OCI-LY7 (cell line): Measurements from ENCODE around the gene CDKAL1. TPM values are rescaled to one million over a fixed set of nuclear protein-coding genes. Genes with fewer than 3 reads are reported as not detected.

Experiments used
- Bru-seq: library from RNA; stranded (reverse); fragments of 400-500 nt; gene quantifications from one replicate; lab custom pipeline; 2021; lab: Mats Ljungman, UMichigan
- BruChase-seq, 2 experiments: library from RNA; stranded (reverse); fragments of 400-500 nt; gene quantifications; one replicate each; lab custom pipeline; 2021; lab: Mats Ljungman, UMichigan
- BruUV-seq: library from RNA; stranded (reverse); fragments of 400-500 nt; replicated peaks from 2 replicates; lab custom pipeline; 2021; lab: Mats Ljungman, UMichigan
- CTCF ChIA-PET: fragments of 300-600 bp; sonication (Branson Sonifier 250); formaldehyde crosslinking; loops from one replicate; lab custom pipeline; 2022; ENCODE audit warnings: antibody characterized with exemption; ENCODE audit not compliant: unreplicated experiment; lab: Charles Lee
- POLR2A ChIA-PET: fragments of 300-600 bp; sonication (Branson Sonifier 250); formaldehyde crosslinking; loops from one replicate; lab custom pipeline; 2022; ENCODE audit warnings: antibody characterized with exemption; lab: Charles Lee
- DNase-seq: peaks from one replicate; pipeline ENCODE4 v3.0.0-alpha.2; 2015; ENCODE audit warnings: low spot score
- H2AFZ ChIP-seq: fragments of 200-600 bp; sonication (generic), shearing (Covaris generic); 2 replicates; pipeline ENCODE4 v1.6.1; 2014; ENCODE audit warnings: mild to moderate bottlenecking, antibody characterized with exemption, low read length, moderate library complexity
- H3K27ac ChIP-seq: fragments of 200-600 bp; sonication (generic); 2 replicates; pipeline ENCODE4 v1.5.1; 2014; ENCODE audit warnings: mixed run types, low read depth, mild to moderate bottlenecking, moderate library complexity, low read length, inconsistent platforms; ENCODE audit not compliant: poor library complexity, severe bottlenecking
- H3K36me3 ChIP-seq: fragments of 200-600 bp; sonication (generic); 2 replicates; pipeline ENCODE4 v1.6.1; 2014; ENCODE audit warnings: mild to moderate bottlenecking, antibody characterized with exemption, low read length, moderate library complexity, mixed read lengths; ENCODE audit not compliant: insufficient read depth
- H3K4me1 ChIP-seq: fragments of 200-600 bp; sonication (generic); 2 replicates; pipeline ENCODE4 v1.5.1; 2014; ENCODE audit warnings: mild to moderate bottlenecking, low read length; ENCODE audit not compliant: insufficient read depth, poor library complexity, severe bottlenecking
- H3K4me2 ChIP-seq: fragments of 200-600 bp; sonication (generic); 2 replicates; pipeline ENCODE4 v1.6.1; 2014; ENCODE audit warnings: mild to moderate bottlenecking, low read length
- H3K4me3 ChIP-seq: fragments of 200-600 bp; sonication (generic); 2 replicates; pipeline ENCODE4 v1.5.1; 2014; ENCODE audit warnings: mild to moderate bottlenecking, low read depth, low read length; ENCODE audit not compliant: poor library complexity, severe bottlenecking
- H3K79me2 ChIP-seq: fragments of 200-600 bp; sonication (generic); 2 replicates; pipeline ENCODE4 v1.6.1; 2016; ENCODE audit warnings: low read depth, mild to moderate bottlenecking, low read length, moderate library complexity, mixed read lengths; ENCODE audit not compliant: insufficient read depth
- H3K9me2 ChIP-seq: fragments of 200-600 bp; sonication (generic); 2 replicates; pipeline ENCODE4 v1.6.1; 2016; ENCODE audit warnings: mild to moderate bottlenecking, low read length, mixed read lengths; ENCODE audit not compliant: insufficient read depth
- H3K9me3 ChIP-seq: fragments of 200-600 bp; sonication (generic); 2 replicates; pipeline ENCODE4 v1.6.1; 2014; ENCODE audit warnings: mild to moderate bottlenecking, mixed run types, low read length, mixed read lengths
- H4K20me1 ChIP-seq: fragments of 200-600 bp; sonication (generic); 2 replicates; pipeline ENCODE4 v1.6.1; 2014; ENCODE audit warnings: mild to moderate bottlenecking, antibody characterized with exemption, low read length, moderate library complexity, mixed read lengths; ENCODE audit not compliant: insufficient read depth
- EZH2phosphoT487 ChIP-seq: fragments of 200-600 bp; sonication (generic); IDR thresholded peaks from 2 replicates; pipeline ENCODE4 v1.6.1; 2018; ENCODE audit warnings: low read depth, borderline replicate concordance, mild to moderate bottlenecking, mixed run types, antibody characterized with exemption, low read length, moderate library complexity, mixed read lengths
- intact Hi-C: fragments of 100-400 bp; cut with micrococcal nuclease; formaldehyde crosslinking; loops from one replicate; pipeline ENCODE4 v1.10.0; 2022; ENCODE audit not compliant: unreplicated experiment
- long read RNA-seq: library from polyadenylated mRNA; stranded (forward); transcript quantifications from one replicate; pipeline ENCODE4 v2.0.0, GENCODE V29; 2022
- total RNA-seq, 2 experiments: library from RNA; depleted of rRNA in 1 of 2; stranded (reverse); fragments of >200 nt in 1 of 2; shearing (Covaris generic) in 1 of 2; gene quantifications; 2 replicates each; pipeline ENCODE4 v1.2.3, GENCODE V29; 2014 to 2022
- TF ChIP-seq, protein P1 (sequence below): fragments of 200-600 bp; sonication (generic); conservative IDR thresholded peaks from 2 replicates; pipeline ENCODE4 v1.5.1; 2014; ENCODE audit warnings: mild to moderate bottlenecking, antibody characterized with exemption, low read length, moderate library complexity, mixed read lengths

The CDKAL1 gene
- total RNA-seq (2014; rRNA removed; shearing (Covaris generic)) (19.9 and 21.6 TPM in 2 replicates), total RNA-seq (2022) (20.3 and 21.1 TPM in 2 replicates), Bru-seq, nascent RNA (percentile 79 among the genes with signal in this experiment), BruChase-seq, experiment 1, labeled RNA remaining after a 6-hour chase (percentile 65 among the genes with signal in this experiment), BruChase-seq, experiment 2, labeled RNA remaining after a 2-hour chase (percentile 66 among the genes with signal in this experiment)
- long read RNA-seq, transcript CDKAL1-201 (16 exons, 3,272 nt): major isoform, 23 of 49 reads
- long read RNA-seq, partial matches to known transcripts: 4 of 49 reads
- long read RNA-seq, other reads (novel, unspliced or antisense): 21 of 49 reads

DNA sequence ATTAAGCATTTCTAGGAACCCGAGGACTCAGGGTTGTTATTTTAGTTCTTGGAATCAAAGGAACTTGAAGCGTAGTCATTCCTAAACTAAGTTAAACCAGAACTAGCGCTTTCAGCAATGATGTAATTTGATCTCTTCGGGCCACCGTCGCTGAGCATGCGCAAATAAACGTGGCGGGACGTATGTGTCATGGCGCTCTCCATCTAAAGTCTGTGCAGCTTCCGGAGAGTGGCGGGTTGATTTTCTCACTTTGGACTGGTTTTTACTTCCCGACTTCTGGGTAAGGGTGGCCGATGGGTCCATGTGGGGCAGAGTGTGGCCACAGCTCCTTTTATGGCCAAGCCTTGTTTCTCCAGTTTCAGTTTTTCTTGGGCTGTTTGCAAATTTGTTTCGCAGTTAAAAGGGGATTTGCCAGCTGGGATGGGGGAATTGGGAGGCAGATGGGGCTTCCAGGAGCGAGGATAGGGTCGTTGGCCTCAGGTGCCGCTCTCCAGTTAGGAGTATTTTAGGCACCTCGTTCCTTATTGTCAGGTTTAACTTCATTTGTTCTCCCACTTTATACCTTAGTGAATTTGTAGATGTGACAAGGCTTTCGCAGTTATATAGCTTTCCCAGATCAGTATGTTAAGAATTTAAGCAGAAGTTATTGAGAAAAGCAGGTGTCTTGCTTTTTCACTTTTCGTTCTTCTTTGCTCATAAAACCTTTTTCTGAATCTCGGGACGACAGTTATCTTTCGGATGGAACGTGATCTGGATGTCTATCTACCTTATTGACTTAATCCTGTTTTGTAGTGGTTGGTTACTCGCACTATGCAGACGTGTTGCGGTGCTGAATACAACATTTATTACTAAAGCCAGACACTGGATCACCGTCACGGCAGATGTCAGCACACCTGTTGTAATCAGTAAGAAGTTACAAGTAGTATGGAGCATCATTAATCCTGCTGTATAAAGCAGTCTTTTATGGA, at the start of gene CDKAL1:
Gene CDKAL1 (plus strand): TSS at position 163 of the 968 bp plus-strand sequence. CDS start 11,894 bp downstream, outside the sequence.
- H3K4me2 ChIP-seq: peak within 1 kb of the TSS; percentile 75
- H3K36me3 ChIP-seq: peaks cover 31% of the 10 kb centered on the region; the same call in 1 of the 2 replicates
- H2AFZ ChIP-seq: peak within 1 kb of the TSS; percentile 97
- H3K27ac ChIP-seq: peak within 1 kb of the TSS; percentile 65
- no peak for TF ChIP-seq EZH2phosphoT487
- TF ChIP-seq, protein P1, sequence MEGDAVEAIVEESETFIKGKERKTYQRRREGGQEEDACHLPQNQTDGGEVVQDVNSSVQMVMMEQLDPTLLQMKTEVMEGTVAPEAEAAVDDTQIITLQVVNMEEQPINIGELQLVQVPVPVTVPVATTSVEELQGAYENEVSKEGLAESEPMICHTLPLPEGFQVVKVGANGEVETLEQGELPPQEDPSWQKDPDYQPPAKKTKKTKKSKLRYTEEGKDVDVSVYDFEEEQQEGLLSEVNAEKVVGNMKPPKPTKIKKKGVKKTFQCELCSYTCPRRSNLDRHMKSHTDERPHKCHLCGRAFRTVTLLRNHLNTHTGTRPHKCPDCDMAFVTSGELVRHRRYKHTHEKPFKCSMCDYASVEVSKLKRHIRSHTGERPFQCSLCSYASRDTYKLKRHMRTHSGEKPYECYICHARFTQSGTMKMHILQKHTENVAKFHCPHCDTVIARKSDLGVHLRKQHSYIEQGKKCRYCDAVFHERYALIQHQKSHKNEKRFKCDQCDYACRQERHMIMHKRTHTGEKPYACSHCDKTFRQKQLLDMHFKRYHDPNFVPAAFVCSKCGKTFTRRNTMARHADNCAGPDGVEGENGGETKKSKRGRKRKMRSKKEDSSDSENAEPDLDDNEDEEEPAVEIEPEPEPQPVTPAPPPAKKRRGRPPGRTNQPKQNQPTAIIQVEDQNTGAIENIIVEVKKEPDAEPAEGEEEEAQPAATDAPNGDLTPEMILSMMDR: no peak
- H3K79me2 ChIP-seq: peaks cover 32% of the 10 kb centered on the region; the same call in 1 of the 2 replicates
- ChIA-PET POLR2A (interaction anchor here (0.6 to 4.0 kb wide), 5 partner anchors 53 to 1131 kb away, joined by 3 to 17 read pairs (median 4); partner anchors contain the start of gene SOX4), CTCF (no interaction called here)
- DNase-seq: peak; percentile 92
- H3K4me3 ChIP-seq: peak within 1 kb of the TSS; percentile 94
- BruUV-seq: TSS peak; percentile 88
- H4K20me1 ChIP-seq: no peaks in the 10 kb centered on the region
- H3K9me2 ChIP-seq: no peaks in the 10 kb centered on the region
- intact Hi-C loops: no loop called here
- no peaks in the 10 kb centered on the region for H3K9me3 ChIP-seq
- peaks cover 14% of the 10 kb centered on the region for H3K4me1 ChIP-seq

DNA sequence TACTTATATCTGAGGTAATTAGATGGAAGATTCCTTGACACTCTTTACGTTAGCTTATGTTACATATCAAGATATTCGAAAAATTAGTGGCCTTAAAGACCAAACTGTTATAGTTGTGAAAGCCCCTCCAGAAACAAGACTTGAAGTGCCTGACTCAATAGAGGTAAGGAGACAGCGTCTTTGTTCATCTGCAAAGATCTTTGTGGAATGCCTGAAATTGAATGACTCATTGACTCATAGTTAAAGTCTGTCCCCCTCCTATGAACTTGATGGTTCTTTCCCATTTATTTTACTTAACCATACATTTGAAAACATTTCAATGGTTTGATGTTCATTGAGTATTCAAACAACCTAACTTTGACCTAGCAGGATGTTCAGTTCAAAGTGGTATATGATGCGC, 47.6 kb upstream of the CDKAL1 start:
- no peak overlapping the region for H2AFZ ChIP-seq
- intact Hi-C loops: no loop called here
- POLR2A ChIA-PET: no interaction called here
- TF ChIP-seq, protein P1: no peak
- no peak for TF ChIP-seq EZH2phosphoT487
- no peaks in the 10 kb centered on the region for H3K9me3 ChIP-seq
- no peaks in the 10 kb centered on the region for H3K79me2 ChIP-seq
- CTCF ChIA-PET: no interaction called here
- H4K20me1 ChIP-seq: no peaks in the 10 kb centered on the region
- BruUV-seq: no TSS peak
- H3K4me1 ChIP-seq: no peaks in the 10 kb centered on the region
- no peak overlapping the region for H3K4me3 ChIP-seq
- H3K9me2 ChIP-seq: no peaks in the 10 kb centered on the region
- no peak overlapping the region for H3K27ac ChIP-seq
- peaks cover 99% of the 10 kb centered on the region for H3K36me3 ChIP-seq
- no peak overlapping the region for H3K4me2 ChIP-seq
- DNase-seq: no peak
